GM12878 (cell line): Measurements from ENCODE around the gene PRRC1. TPM values are rescaled to one million over a fixed set of nuclear protein-coding genes. Genes with fewer than 3 reads are reported as not detected.

Experiments used
- BHLHE40 ChIP-seq, 2 experiments: fragments of 450-650 bp in 1 of 2; IDR thresholded peaks; 2 replicates each; pipeline ENCODE4 v1.6.1; 2011 to 2017; ENCODE audit warnings: low read depth in 2 of 2, borderline replicate concordance in 1 of 2, improper control_type of control experiment in 1 of 2, low read length in 1 of 2, mild to moderate bottlenecking in 1 of 2
- BMI1 ChIP-seq: fragments of 450-650 bp; IDR thresholded peaks from 2 replicates; pipeline ENCODE4 v1.6.1; 2016; ENCODE audit warnings: mild to moderate bottlenecking, moderate library complexity, borderline replicate concordance
- CHD2 ChIP-seq: IDR thresholded peaks from 2 replicates; pipeline ENCODE4 v1.6.1; 2011; ENCODE audit warnings: low read depth, low read length, improper control_type of control experiment, borderline replicate concordance
- DPF2 ChIP-seq: fragments of 450-650 bp; IDR thresholded peaks from 2 replicates; pipeline ENCODE4 v1.6.1; 2017; ENCODE audit warnings: mild to moderate bottlenecking
- EP300 ChIP-seq, 2 experiments: fragments of 150-350 bp in 1 of 2; IDR thresholded peaks; 2 replicates each; pipeline ENCODE4 v1.6.1; 2011 to 2012; ENCODE audit warnings: low read depth in 2 of 2, low read length in 2 of 2, borderline replicate concordance in 1 of 2, improper control_type of control experiment in 1 of 2, inconsistent platforms in 1 of 2; ENCODE audit not compliant: control insufficient read depth in 1 of 2
- FOXK2 ChIP-seq: fragments of 450-650 bp; IDR thresholded peaks from 2 replicates; pipeline ENCODE4 v1.6.1; 2017; ENCODE audit warnings: mild to moderate bottlenecking, moderate library complexity
- IKZF1 ChIP-seq: fragments of 450-650 bp; conservative IDR thresholded peaks from 2 replicates; pipeline ENCODE4 v1.6.1; 2017; ENCODE audit warnings: antibody characterized with exemption, mild to moderate bottlenecking
- JUND ChIP-seq: IDR thresholded peaks from 2 replicates; pipeline ENCODE4 v1.6.1; 2012; ENCODE audit warnings: low read depth, mild to moderate bottlenecking, low read length, improper control_type of control experiment, moderate library complexity
- KLF5 ChIP-seq: fragments of 450-650 bp; IDR thresholded peaks from 2 replicates; pipeline ENCODE4 v1.6.1; 2014; ENCODE audit warnings: mild to moderate bottlenecking; ENCODE audit not compliant: partially characterized antibody
- MYC ChIP-seq: IDR thresholded peaks from 2 replicates; pipeline ENCODE4 v1.6.1; 2011; ENCODE audit warnings: mild to moderate bottlenecking, low read length, moderate library complexity, inconsistent platforms; ENCODE audit not compliant: insufficient read depth, insufficient replicate concordance, insufficient read length, severe bottlenecking
- NR2F1 ChIP-seq: fragments of 450-650 bp; conservative IDR thresholded peaks from 2 replicates; pipeline ENCODE4 v1.6.1; 2017; ENCODE audit warnings: mild to moderate bottlenecking
- PAX8 ChIP-seq: fragments of 450-650 bp; IDR thresholded peaks from 2 replicates; pipeline ENCODE4 v1.6.1; 2017; ENCODE audit warnings: mild to moderate bottlenecking, moderate library complexity
- PML ChIP-seq: IDR thresholded peaks from 2 replicates; pipeline ENCODE4 v1.6.1; 2012; ENCODE audit warnings: low read length, inconsistent platforms
- SUZ12 ChIP-seq: fragments of 200-600 bp; sonication (generic); IDR thresholded peaks from one replicate; pipeline ENCODE4 v1.6.1; 2018; ENCODE audit warnings: antibody characterized with exemption, mild to moderate bottlenecking; ENCODE audit not compliant: unreplicated experiment
- polyA plus RNA-seq, 11 experiments: library from polyadenylated mRNA; depleted of rRNA in 4 of 11; unstranded in 6 of 11; stranded (reverse) in 5 of 11; fragments of >200 nt; fragmentation: Nextera tagmentation in 4 of 11; fragmentation: Illumina TruSeq in 1 of 11; extraction: Ambion mirVana in 4 of 11; extraction: Trizol in 1 of 11; gene quantifications; 1 replicate in 1 of 11; 2 replicates in 10 of 11; pipeline versions ENCODE4 v1.2.1 to v1.2.3, GENCODE V29; 2011 to 2016; ENCODE audit warnings: inconsistent platforms in 2 of 11, missing spikeins in 2 of 11, low read depth in 1 of 11
- total RNA-seq, 4 experiments: library from RNA; depleted of rRNA in 3 of 4; stranded (reverse); fragments of >200 nt in 3 of 4; fragmentation: Illumina TruSeq in 1 of 4; extraction: Trizol in 1 of 4; gene quantifications; 2 replicates each; pipeline versions ENCODE4 v1.2.1 to v1.2.3, GENCODE V29; 2013 to 2021
- TF ChIP-seq, protein P1 (sequence below): IDR thresholded peaks from 2 replicates; pipeline ENCODE4 v1.6.1; 2011; ENCODE audit warnings: low read depth, low read length, improper control_type of control experiment, borderline replicate concordance
- TF ChIP-seq, protein P2 (sequence below): fragments of 450-650 bp; IDR thresholded peaks from 2 replicates; pipeline ENCODE4 v1.6.1; 2017; ENCODE audit warnings: mild to moderate bottlenecking, moderate library complexity
- TF ChIP-seq, protein P3 (sequence below): IDR thresholded peaks from 2 replicates; pipeline ENCODE4 v1.6.1; 2012; ENCODE audit warnings: low read depth, low read length, improper control_type of control experiment
- TF ChIP-seq, protein P4 (sequence below): fragments of 450-650 bp; formaldehyde crosslinking; IDR thresholded peaks from 2 replicates; pipeline ENCODE4 v1.4.0; 2022; ENCODE audit warnings: mild to moderate bottlenecking, moderate library complexity

PRRC1 gene
- total and polyA plus RNA-seq, 10 of the 15 experiments (the other 5 are each of a cell fraction or from before 2014, with no cell fraction given): 19.0 to 54.5 (median 31.0) TPM

DNA sequence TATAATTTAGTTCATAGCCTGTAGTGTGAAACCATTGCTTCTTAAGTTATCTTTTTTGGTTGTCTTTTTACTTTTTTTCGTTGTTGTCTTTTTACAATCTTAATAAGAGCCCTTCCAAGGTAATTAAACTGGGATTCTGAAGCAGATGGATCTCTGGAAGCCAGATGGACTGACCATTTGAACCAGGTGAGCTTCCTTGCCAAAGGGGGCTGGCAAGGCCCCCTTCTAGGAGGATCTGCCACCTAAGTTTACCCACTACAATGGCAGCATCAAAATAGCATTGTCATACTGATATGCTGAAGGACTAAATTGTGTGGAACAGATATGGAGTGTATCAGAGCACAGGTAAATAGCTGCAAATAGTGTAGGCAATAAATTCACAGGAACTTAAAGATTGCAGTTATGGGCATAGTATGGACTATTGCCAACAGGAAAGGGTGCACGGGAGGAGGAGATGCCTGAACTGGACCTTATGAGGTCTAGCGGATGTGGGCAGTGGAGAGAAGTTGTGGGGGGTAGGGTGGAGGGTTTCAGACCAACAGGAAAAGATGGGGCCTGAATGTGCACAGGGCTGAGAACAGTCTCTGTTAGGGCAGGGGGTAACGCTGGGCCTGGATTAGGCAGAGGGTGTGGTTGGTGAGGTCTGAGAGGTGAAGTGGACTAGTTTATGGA lies 69.9 kb downstream of the PRRC1 start (continued):
- TF ChIP-seq, protein P1, sequence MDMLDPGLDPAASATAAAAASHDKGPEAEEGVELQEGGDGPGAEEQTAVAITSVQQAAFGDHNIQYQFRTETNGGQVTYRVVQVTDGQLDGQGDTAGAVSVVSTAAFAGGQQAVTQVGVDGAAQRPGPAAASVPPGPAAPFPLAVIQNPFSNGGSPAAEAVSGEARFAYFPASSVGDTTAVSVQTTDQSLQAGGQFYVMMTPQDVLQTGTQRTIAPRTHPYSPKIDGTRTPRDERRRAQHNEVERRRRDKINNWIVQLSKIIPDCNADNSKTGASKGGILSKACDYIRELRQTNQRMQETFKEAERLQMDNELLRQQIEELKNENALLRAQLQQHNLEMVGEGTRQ: no peak
- TF ChIP-seq EP300 (IDR thresholded peaks at IDR 0.05; ENCODE audit: borderline replicate concordance in 1 of 2, control insufficient read depth in 1 of 2, low read depth in 2 of 2, low read length in 2 of 2) (no peak), BMI1 (no peak), PML (no peak), MYC (no peak), DPF2 (0 out of 2 replicates have a peak, but pooled peaks have one; percentile 17), KLF5 (no peak), FOXK2 (no peak), IKZF1 (peak; percentile 48), SUZ12 (no peak), JUND (no peak), BHLHE40 (IDR thresholded peaks at IDR 0.05; ENCODE audit: borderline replicate concordance in 1 of 2, low read depth in 2 of 2, low read length in 1 of 2) (peak; percentile 59; a peak in 3 of 4 replicates), PAX8 (no peak), CHD2 (peak; percentile 60; the same call in 1 of the 2 replicates), NR2F1 (0 out of 2 replicates have a peak, but pooled peaks have one; percentile 29)
- TF ChIP-seq, protein P2, sequence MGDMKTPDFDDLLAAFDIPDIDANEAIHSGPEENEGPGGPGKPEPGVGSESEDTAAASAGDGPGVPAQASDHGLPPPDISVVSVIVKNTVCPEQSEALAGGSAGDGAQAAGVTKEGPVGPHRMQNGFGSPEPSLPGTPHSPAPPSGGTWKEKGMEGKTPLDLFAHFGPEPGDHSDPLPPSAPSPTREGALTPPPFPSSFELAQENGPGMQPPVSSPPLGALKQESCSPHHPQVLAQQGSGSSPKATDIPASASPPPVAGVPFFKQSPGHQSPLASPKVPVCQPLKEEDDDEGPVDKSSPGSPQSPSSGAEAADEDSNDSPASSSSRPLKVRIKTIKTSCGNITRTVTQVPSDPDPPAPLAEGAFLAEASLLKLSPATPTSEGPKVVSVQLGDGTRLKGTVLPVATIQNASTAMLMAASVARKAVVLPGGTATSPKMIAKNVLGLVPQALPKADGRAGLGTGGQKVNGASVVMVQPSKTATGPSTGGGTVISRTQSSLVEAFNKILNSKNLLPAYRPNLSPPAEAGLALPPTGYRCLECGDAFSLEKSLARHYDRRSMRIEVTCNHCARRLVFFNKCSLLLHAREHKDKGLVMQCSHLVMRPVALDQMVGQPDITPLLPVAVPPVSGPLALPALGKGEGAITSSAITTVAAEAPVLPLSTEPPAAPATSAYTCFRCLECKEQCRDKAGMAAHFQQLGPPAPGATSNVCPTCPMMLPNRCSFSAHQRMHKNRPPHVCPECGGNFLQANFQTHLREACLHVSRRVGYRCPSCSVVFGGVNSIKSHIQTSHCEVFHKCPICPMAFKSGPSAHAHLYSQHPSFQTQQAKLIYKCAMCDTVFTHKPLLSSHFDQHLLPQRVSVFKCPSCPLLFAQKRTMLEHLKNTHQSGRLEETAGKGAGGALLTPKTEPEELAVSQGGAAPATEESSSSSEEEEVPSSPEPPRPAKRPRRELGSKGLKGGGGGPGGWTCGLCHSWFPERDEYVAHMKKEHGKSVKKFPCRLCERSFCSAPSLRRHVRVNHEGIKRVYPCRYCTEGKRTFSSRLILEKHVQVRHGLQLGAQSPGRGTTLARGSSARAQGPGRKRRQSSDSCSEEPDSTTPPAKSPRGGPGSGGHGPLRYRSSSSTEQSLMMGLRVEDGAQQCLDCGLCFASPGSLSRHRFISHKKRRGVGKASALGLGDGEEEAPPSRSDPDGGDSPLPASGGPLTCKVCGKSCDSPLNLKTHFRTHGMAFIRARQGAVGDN: peak; percentile 67; the same call in 1 of the 2 replicates
- TF ChIP-seq, protein P3, sequence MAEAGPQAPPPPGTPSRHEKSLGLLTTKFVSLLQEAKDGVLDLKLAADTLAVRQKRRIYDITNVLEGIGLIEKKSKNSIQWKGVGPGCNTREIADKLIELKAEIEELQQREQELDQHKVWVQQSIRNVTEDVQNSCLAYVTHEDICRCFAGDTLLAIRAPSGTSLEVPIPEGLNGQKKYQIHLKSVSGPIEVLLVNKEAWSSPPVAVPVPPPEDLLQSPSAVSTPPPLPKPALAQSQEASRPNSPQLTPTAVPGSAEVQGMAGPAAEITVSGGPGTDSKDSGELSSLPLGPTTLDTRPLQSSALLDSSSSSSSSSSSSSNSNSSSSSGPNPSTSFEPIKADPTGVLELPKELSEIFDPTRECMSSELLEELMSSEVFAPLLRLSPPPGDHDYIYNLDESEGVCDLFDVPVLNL: no peak
- TF ChIP-seq, protein P4, sequence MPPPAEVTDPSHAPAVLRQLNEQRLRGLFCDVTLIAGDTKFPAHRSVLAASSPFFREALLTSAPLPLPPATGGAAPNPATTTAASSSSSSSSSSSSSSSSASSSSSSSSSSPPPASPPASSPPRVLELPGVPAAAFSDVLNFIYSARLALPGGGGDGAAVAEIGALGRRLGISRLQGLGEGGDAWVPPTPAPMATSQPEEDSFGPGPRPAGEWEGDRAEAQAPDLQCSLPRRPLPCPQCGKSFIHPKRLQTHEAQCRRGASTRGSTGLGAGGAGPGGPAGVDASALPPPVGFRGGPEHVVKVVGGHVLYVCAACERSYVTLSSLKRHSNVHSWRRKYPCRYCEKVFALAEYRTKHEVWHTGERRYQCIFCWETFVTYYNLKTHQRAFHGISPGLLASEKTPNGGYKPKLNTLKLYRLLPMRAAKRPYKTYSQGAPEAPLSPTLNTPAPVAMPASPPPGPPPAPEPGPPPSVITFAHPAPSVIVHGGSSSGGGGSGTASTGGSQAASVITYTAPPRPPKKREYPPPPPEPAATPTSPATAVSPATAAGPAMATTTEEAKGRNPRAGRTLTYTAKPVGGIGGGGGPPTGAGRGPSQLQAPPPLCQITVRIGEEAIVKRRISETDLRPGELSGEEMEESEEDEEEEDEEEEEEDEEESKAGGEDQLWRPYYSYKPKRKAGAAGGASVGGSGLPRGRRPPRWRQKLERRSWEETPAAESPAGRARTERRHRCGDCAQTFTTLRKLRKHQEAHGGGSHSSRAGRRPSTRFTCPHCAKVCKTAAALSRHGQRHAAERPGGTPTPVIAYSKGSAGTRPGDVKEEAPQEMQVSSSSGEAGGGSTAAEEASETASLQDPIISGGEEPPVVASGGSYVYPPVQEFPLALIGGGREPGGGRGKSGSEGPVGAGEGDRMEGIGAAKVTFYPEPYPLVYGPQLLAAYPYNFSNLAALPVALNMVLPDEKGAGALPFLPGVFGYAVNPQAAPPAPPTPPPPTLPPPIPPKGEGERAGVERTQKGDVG: no peak
